ENCODE results near the gene BAX. TPM values are rescaled to one million over a fixed set of nuclear protein-coding genes. Genes with fewer than 3 reads are reported as not detected.

Gene BAX
- total and polyA plus RNA-seq, 9 of the 15 experiments (the other 6 are each of a cell fraction or from before 2014, with no cell fraction given): 3.2 to 95.4 (median 44.5) TPM

GRCh38 chr19:48964205-48965039 lies 9.7 kb downstream of the BAX start (continued):
- TF ChIP-seq UBTF (IDR thresholded peaks at IDR 0.05; ENCODE audit: borderline replicate concordance in 1 of 2, low read depth in 2 of 2, low read length in 2 of 2): no peak
- TF ChIP-seq CC2D1A (IDR thresholded peaks at IDR 0.05): no peak
- no peak for TF ChIP-seq RFX7 (CRISPR knock-in tag; IDR thresholded peaks at IDR 0.05)
- TF ChIP-seq PML (IDR thresholded peaks at IDR 0.05; ENCODE audit: low read length): no peak; the same call in 1 of the 2 replicates
- no peak for TF ChIP-seq NELFE (IDR thresholded peaks at IDR 0.05; ENCODE audit: insufficient read depth, insufficient read length)
- no peak for TF ChIP-seq RBBP5 (IDR thresholded peaks at IDR 0.05; ENCODE audit: borderline replicate concordance, insufficient read depth, low read length, poor library complexity, severe bottlenecking)
- TF ChIP-seq, protein P1, sequence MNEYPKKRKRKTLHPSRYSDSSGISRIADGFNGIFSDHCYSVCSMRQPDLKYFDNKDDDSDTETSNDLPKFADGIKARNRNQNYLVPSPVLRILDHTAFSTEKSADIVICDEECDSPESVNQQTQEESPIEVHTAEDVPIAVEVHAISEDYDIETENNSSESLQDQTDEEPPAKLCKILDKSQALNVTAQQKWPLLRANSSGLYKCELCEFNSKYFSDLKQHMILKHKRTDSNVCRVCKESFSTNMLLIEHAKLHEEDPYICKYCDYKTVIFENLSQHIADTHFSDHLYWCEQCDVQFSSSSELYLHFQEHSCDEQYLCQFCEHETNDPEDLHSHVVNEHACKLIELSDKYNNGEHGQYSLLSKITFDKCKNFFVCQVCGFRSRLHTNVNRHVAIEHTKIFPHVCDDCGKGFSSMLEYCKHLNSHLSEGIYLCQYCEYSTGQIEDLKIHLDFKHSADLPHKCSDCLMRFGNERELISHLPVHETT (CRISPR knock-in tag; conservative IDR thresholded peaks at IDR 0.05 in 1 of 2, IDR thresholded peaks at IDR 0.05 in 1 of 2): no peak; a peak in 1 of 4 replicates
- TF ChIP-seq NR3C1 (CRISPR knock-in tag; IDR thresholded peaks at IDR 0.05): no peak
- TF ChIP-seq, protein P2, sequence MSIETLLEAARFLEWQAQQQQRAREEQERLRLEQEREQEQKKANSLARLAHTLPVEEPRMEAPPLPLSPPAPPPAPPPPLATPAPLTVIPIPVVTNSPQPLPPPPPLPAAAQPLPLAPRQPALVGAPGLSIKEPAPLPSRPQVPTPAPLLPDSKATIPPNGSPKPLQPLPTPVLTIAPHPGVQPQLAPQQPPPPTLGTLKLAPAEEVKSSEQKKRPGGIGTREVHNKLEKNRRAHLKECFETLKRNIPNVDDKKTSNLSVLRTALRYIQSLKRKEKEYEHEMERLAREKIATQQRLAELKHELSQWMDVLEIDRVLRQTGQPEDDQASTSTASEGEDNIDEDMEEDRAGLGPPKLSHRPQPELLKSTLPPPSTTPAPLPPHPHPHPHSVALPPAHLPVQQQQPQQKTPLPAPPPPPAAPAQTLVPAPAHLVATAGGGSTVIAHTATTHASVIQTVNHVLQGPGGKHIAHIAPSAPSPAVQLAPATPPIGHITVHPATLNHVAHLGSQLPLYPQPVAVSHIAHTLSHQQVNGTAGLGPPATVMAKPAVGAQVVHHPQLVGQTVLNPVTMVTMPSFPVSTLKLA (conservative IDR thresholded peaks at IDR 0.05): no peak
- TF ChIP-seq, protein P3, sequence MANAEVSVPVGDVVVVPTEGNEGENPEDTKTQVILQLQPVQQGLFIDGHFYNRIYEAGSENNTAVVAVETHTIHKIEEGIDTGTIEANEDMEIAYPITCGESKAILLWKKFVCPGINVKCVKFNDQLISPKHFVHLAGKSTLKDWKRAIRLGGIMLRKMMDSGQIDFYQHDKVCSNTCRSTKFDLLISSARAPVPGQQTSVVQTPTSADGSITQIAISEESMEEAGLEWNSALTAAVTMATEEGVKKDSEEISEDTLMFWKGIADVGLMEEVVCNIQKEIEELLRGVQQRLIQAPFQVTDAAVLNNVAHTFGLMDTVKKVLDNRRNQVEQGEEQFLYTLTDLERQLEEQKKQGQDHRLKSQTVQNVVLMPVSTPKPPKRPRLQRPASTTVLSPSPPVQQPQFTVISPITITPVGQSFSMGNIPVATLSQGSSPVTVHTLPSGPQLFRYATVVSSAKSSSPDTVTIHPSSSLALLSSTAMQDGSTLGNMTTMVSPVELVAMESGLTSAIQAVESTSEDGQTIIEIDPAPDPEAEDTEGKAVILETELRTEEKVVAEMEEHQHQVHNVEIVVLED (CRISPR knock-in tag; IDR thresholded peaks at IDR 0.05): no peak
- TF ChIP-seq ARID3B (CRISPR knock-in tag; IDR thresholded peaks at IDR 0.05; ENCODE audit: borderline replicate concordance): no peak
- no peak for TF ChIP-seq ZBTB9 (CRISPR knock-in tag; IDR thresholded peaks at IDR 0.05)
- no peak for TF ChIP-seq ZNF316 (IDR thresholded peaks at IDR 0.05)
- no peak for TF ChIP-seq MYBL2 (IDR thresholded peaks at IDR 0.05; ENCODE audit: low read depth)
- no peak for TF ChIP-seq MYBL2 (CRISPR knock-in tag; IDR thresholded peaks at IDR 0.05; ENCODE audit: borderline replicate concordance)
- TF ChIP-seq ZC3H4 (CRISPR knock-in tag; IDR thresholded peaks at IDR 0.05; ENCODE audit: borderline replicate concordance): peak; percentile 84; the same call in 1 of the 2 replicates
